Mucosa of stomach (tissue), 1 donor: Measurements from ENCODE around the gene RPUSD1.

Experiments
- H3K27me3 ChIP-seq: one replicate; pipeline ENCODE4 v1.7.0; 2013; ENCODE audit warnings: mild to moderate bottlenecking, low read length; ENCODE audit not compliant: control insufficient read depth, insufficient read depth
- H3K36me3 ChIP-seq: one replicate; pipeline ENCODE4 v1.7.0; 2013; ENCODE audit warnings: low read length; ENCODE audit not compliant: control insufficient read depth, insufficient read depth
- H3K4me1 ChIP-seq: one replicate; pipeline ENCODE4 v1.7.0; 2013; ENCODE audit warnings: mild to moderate bottlenecking, low read length; ENCODE audit not compliant: control insufficient read depth, insufficient read depth
- H3K4me3 ChIP-seq: one replicate; pipeline ENCODE4 v1.7.0; 2013; ENCODE audit warnings: low read length
- H3K9ac ChIP-seq: one replicate; pipeline ENCODE4 v1.7.0; 2013; ENCODE audit warnings: mild to moderate bottlenecking, low read length, moderate library complexity
- H3K9me3 ChIP-seq: one replicate; pipeline ENCODE4 v1.7.0; 2013; ENCODE audit warnings: mild to moderate bottlenecking, low read length, moderate library complexity; ENCODE audit not compliant: control insufficient read depth
- donor health status: Pancreatic carcinoma.

RPUSD1 gene

GRCh38 chr16:764848-765487 is 23.2 kb downstream of the RPUSD1 start:
- peaks cover 8% of the 10 kb centered on the region for H3K27me3 ChIP-seq
- H3K4me3 ChIP-seq, result no peak overlapping the region
- H3K4me1 ChIP-seq, result peaks cover 22% of the 10 kb centered on the region
- no peaks in the 10 kb centered on the region for H3K36me3 ChIP-seq
- H3K9ac ChIP-seq, result no peak overlapping the region
- no peaks in the 10 kb centered on the region for H3K9me3 ChIP-seq

GRCh38 chr16:764184-764750 is 23.9 kb downstream of the RPUSD1 start:
- H3K9me3 ChIP-seq, result no peaks in the 10 kb centered on the region
- H3K4me1 ChIP-seq, result peaks cover 29% of the 10 kb centered on the region
- H3K9ac ChIP-seq, result no peak overlapping the region
- no peak overlapping the region for H3K4me3 ChIP-seq
- peaks cover 8% of the 10 kb centered on the region for H3K27me3 ChIP-seq
- H3K36me3 ChIP-seq, result no peaks in the 10 kb centered on the region

GRCh38 chr16:763369-764183 is 24.6 kb downstream of the RPUSD1 start:
- H3K9ac ChIP-seq, result no peak overlapping the region
- no peaks in the 10 kb centered on the region for H3K9me3 ChIP-seq
- H3K4me3 ChIP-seq, result no peak overlapping the region
- no peaks in the 10 kb centered on the region for H3K36me3 ChIP-seq
- peaks cover 8% of the 10 kb centered on the region for H3K27me3 ChIP-seq
- H3K4me1 ChIP-seq, result peaks cover 32% of the 10 kb centered on the region

GRCh38 chr16:762595-763268 is 25.4 kb downstream of the RPUSD1 start:
- H3K4me3 ChIP-seq, result no peak overlapping the region
- H3K36me3 ChIP-seq, result no peaks in the 10 kb centered on the region
- H3K9me3 ChIP-seq, result no peaks in the 10 kb centered on the region
- H3K4me1 ChIP-seq, result peaks cover 32% of the 10 kb centered on the region
- H3K9ac ChIP-seq, result no peak overlapping the region
- H3K27me3 ChIP-seq, result peaks cover 8% of the 10 kb centered on the region

- Histone ChIP-seq H3K9ac (no peak overlapping the region), H3K4me1 (peaks cover 32% of the 10 kb centered on the region), H3K9me3 (no peaks in the 10 kb centered on the region), H3K4me3 (no peak overlapping the region), H3K27me3 (peaks cover 8% of the 10 kb centered on the region), H3K36me3 (no peaks in the 10 kb centered on the region)
Measured at GRCh38 chr16:761625-762513, 26.3 kb downstream of the RPUSD1 start.

- Histone ChIP-seq H3K36me3 (no peaks in the 10 kb centered on the region), H3K4me1 (peaks cover 32% of the 10 kb centered on the region), H3K9me3 (no peaks in the 10 kb centered on the region), H3K4me3 (no peak within 1 kb of the TSS), H3K27me3 (peaks cover 8% of the 10 kb centered on the region), H3K9ac (no peak within 1 kb of the TSS)
Measured at GRCh38 chr16:760545-761343, 27.4 kb downstream of the RPUSD1 start, which contains the start of gene MSLN. Gene MSLN (plus strand): TSS chr16:760734. CDS start chr16:762681, 1,947 bp downstream.

- Histone ChIP-seq H3K4me3 (no peak overlapping the region), H3K27me3 (peaks cover 8% of the 10 kb centered on the region), H3K9me3 (no peaks in the 10 kb centered on the region), H3K4me1 (peaks cover 32% of the 10 kb centered on the region), H3K9ac (no peak overlapping the region), H3K36me3 (no peaks in the 10 kb centered on the region)
Measured at GRCh38 chr16:760065-760464, 28.1 kb downstream of the RPUSD1 start.

- no peak overlapping the region for H3K4me3 ChIP-seq
- H3K4me1 ChIP-seq, result peaks cover 32% of the 10 kb centered on the region
- H3K27me3 ChIP-seq, result peaks cover 8% of the 10 kb centered on the region
- H3K9me3 ChIP-seq, result no peaks in the 10 kb centered on the region
- no peak overlapping the region for H3K9ac ChIP-seq
- H3K36me3 ChIP-seq, result no peaks in the 10 kb centered on the region
Measured at GRCh38 chr16:759110-759910, 28.9 kb downstream of the RPUSD1 start.

GRCh38 chr16:756428-756827 is 31.8 kb downstream of the RPUSD1 start:
- H3K9ac ChIP-seq, result no peak overlapping the region
- H3K9me3 ChIP-seq, result no peaks in the 10 kb centered on the region
- peaks cover 30% of the 10 kb centered on the region for H3K4me1 ChIP-seq
- no peak overlapping the region for H3K4me3 ChIP-seq
- no peaks in the 10 kb centered on the region for H3K36me3 ChIP-seq
- H3K27me3 ChIP-seq, result peaks cover 11% of the 10 kb centered on the region

- Histone ChIP-seq H3K9me3 (no peaks in the 10 kb centered on the region), H3K9ac (no peak overlapping the region), H3K4me1 (peaks cover 12% of the 10 kb centered on the region), H3K4me3 (no peak overlapping the region), H3K27me3 (peaks cover 15% of the 10 kb centered on the region), H3K36me3 (no peaks in the 10 kb centered on the region)
Measured at GRCh38 chr16:754656-755055, 33.5 kb downstream of the RPUSD1 start.
